Upper lobe of left lung (tissue), 6 donors: ENCODE data around the gene D2HGDH. TPM values are rescaled to one million over a fixed set of nuclear protein-coding genes. Genes with fewer than 3 reads are reported as not detected.
A peak's percentile ranks its signal among the peaks of the same experiment; 100 is the strongest.

ENCODE experiments used
- ATAC-seq, 2 donors: fragments of 200-7000 bp; cut with Tn5 transposase; one replicate each; pipeline ENCODE4 v1.9.1; 2022; ENCODE audit warnings: mild to moderate bottlenecking in 2 of 2, moderate library complexity in 2 of 2; ENCODE audit not compliant: low FRiP score in 2 of 2
- DNase-seq, 2 donors: peaks; one replicate each; pipeline ENCODE4 v3.0.0-alpha.2; 2019 to 2020
- H3K27ac ChIP-seq, 4 donors: fragments of 200-600 bp; sonication (generic); one replicate each; pipeline ENCODE4 v1.5.1; 2016 to 2019
- H3K27me3 ChIP-seq, 4 donors: fragments of 200-600 bp; sonication (generic); one replicate each; pipeline ENCODE4 v1.5.1; 2017 to 2019
- H3K36me3 ChIP-seq, 4 donors: fragments of 200-600 bp; sonication (generic); one replicate each; pipeline ENCODE4 v1.5.1; 2016 to 2019
- H3K4me1 ChIP-seq, 4 donors: fragments of 200-600 bp; sonication (generic); one replicate each; pipeline ENCODE4 v1.5.1; 2018 to 2019
- H3K4me3 ChIP-seq, 4 donors: fragments of 200-600 bp; sonication (generic); one replicate each; pipeline ENCODE4 v1.5.1; 2017 to 2019; ENCODE audit warnings: mild to moderate bottlenecking in 2 of 4, moderate library complexity in 1 of 4
- H3K9me3 ChIP-seq, 4 donors: fragments of 200-600 bp; sonication (generic); one replicate each; pipeline ENCODE4 v1.5.1; 2018 to 2019
- EP300 ChIP-seq, 4 donors: sonication (generic); formaldehyde crosslinking; IDR thresholded peaks; one replicate each; pipeline ENCODE4 v1.5.1; 2017; ENCODE audit warnings: antibody characterized with exemption in 4 of 4, control low read depth in 2 of 4
- POLR2A ChIP-seq, 4 donors: fragments of 450-650 bp; IDR thresholded peaks; one replicate each; pipeline ENCODE4 v1.5.1; 2016 to 2017; ENCODE audit warnings: antibody characterized with exemption in 4 of 4, mild to moderate bottlenecking in 2 of 4
- POLR2AphosphoS5 ChIP-seq, 2 donors: sonication (generic); formaldehyde crosslinking; IDR thresholded peaks; one replicate each; pipeline ENCODE4 v1.5.1; 2017; ENCODE audit warnings: antibody characterized with exemption in 2 of 2
- WGBS, 2 donors: methylation state at CpG; one replicate each; pipeline ENCODE4 v1.1.5; 2017 to 2018; 5-methylcytosine and 5-hydroxymethylcytosine counted together
- total RNA-seq, 6 donors: library from RNA; depleted of rRNA in 4 of 6; stranded (reverse); fragments of >200 nt in 4 of 6; gene quantifications; one replicate each; pipeline versions ENCODE4 v1.1.0 to v1.2.1, GENCODE V29; 2016 to 2021
- TF ChIP-seq, protein P1 (sequence below), 6 experiments: fragments of 450-650 bp in 4 of 6; fragments of 200-600 bp in 2 of 6; sonication (generic) in 2 of 6; IDR thresholded peaks; one replicate each; pipeline ENCODE4 v1.5.1; 2016 to 2019; ENCODE audit warnings: antibody characterized with exemption in 6 of 6
- donor health status: DM: no; HTN: no; CAD: no; lungs with moderate emphysema.
- donor health status: DM: no; HTN: yes; CAD: no; lungs with severe emphysema.

D2HGDH gene
- total RNA-seq, 6 donors from 2014 or later = 12.5 to 155 (median 35.8) TPM

DNA sequence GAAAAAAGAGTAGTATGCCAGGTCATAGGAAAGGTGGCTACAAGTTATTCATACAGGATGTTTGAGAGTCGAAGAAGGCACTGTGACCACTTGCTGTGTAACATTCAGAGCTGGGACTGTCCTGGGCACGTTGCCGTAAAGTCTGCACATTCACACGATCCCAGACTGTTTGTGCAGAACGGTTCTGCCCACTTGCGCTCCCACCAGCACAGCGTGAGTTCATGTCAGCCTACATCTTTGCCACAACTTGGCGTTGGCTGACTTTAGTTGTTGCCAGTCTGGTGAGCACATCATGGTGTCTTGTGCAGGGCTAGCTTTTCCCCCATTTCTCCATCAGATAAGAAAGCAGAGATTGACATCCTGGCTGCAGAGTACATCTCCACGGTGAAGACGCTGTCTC is 25.6 kb upstream of the D2HGDH start:
- peaks cover 25 to 89% (median 69%) of the 10 kb centered on the region in 4 donors for H3K36me3 ChIP-seq
- 92 to 94% methylated on average over 10 of the region's 10 CpGs for WGBS, 2 donors

DNA sequence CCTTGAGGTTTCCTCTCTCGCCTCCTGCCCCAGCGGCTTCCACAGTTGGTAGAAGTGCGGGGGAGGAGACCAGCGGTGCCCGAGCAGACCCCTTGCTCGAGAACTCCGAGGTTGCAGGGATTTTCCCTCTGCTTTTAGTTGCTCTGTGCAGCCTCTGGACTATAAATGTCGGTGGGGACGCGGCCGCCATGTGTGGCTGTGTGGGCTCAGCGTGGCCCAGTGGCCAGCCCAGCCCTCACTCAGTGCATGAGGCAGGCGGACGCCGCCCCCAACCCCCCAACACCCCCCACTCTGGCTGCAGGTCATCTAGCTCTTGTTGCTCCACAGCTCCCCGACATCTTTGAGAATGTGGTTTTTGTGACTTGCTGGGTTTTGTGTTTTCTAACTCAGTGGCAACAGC is 15.3 kb upstream of the D2HGDH start:
- no peak for ATAC-seq
- TF ChIP-seq EP300 (IDR thresholded peaks at IDR 0.05) (no peak), POLR2A (IDR thresholded peaks at IDR 0.05) (no peak)
- TF ChIP-seq, protein P1, sequence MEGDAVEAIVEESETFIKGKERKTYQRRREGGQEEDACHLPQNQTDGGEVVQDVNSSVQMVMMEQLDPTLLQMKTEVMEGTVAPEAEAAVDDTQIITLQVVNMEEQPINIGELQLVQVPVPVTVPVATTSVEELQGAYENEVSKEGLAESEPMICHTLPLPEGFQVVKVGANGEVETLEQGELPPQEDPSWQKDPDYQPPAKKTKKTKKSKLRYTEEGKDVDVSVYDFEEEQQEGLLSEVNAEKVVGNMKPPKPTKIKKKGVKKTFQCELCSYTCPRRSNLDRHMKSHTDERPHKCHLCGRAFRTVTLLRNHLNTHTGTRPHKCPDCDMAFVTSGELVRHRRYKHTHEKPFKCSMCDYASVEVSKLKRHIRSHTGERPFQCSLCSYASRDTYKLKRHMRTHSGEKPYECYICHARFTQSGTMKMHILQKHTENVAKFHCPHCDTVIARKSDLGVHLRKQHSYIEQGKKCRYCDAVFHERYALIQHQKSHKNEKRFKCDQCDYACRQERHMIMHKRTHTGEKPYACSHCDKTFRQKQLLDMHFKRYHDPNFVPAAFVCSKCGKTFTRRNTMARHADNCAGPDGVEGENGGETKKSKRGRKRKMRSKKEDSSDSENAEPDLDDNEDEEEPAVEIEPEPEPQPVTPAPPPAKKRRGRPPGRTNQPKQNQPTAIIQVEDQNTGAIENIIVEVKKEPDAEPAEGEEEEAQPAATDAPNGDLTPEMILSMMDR (IDR thresholded peaks at IDR 0.05) = no peak
- WGBS, 2 donors = 95 to 98% methylated on average over 15 to 16 of the region's 16 CpGs
- H3K4me1 ChIP-seq = no peaks in the 10 kb centered on the region
- no peak overlapping the region for H3K27ac ChIP-seq
- H3K36me3 ChIP-seq = peaks cover 10 to 86% (median 64%) of the 10 kb centered on the region in 4 donors
- DNase-seq = no peak
- peaks cover 0 to 6% (median 2%) of the 10 kb centered on the region in 4 donors for H3K9me3 ChIP-seq
- no peaks in the 10 kb centered on the region for H3K27me3 ChIP-seq
- H3K4me3 ChIP-seq = no peak overlapping the region

More for the DNA sequence above, 25.6 kb upstream of the D2HGDH start:
- no peaks in the 10 kb centered on the region for H3K27me3 ChIP-seq
- TF ChIP-seq, protein P1 (IDR thresholded peaks at IDR 0.05) = no peak
- no peak for TF ChIP-seq POLR2A (IDR thresholded peaks at IDR 0.05)
- TF ChIP-seq POLR2AphosphoS5 (IDR thresholded peaks at IDR 0.05) = no peak
- TF ChIP-seq EP300 (IDR thresholded peaks at IDR 0.05) = no peak
- DNase-seq (no peak), ATAC-seq (no peak)
- H3K4me3 ChIP-seq = no peak overlapping the region
- H3K9me3 ChIP-seq = no peaks in the 10 kb centered on the region
- H3K27ac ChIP-seq = no peak overlapping the region
- H3K4me1 ChIP-seq = peaks cover 0 to under 1% (median 0%) of the 10 kb centered on the region in 4 donors

DNA sequence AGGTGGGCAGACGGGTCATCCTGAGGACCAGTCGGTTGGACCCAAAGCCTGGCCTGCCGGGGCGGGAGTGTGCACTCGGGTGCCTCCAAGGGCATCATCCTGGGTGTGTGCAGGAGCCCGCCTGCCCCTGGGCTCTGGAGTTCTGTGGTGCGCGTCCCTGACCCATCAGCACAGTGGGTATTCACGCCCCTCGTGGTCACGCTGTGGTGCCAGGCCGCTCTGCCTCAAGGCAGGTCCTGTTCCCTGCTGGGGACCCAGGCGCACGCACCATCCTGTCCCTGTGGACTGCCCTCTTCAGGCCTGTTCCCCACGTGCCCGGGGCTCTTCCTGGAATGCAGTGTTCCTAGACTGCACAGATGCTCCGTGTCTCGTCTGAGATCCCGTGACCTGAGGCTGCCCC is 14.3 kb upstream of the D2HGDH start:
- Histone ChIP-seq H3K4me1 (no peaks in the 10 kb centered on the region), H3K36me3 (peaks cover 10 to 84% (median 62%) of the 10 kb centered on the region in 4 donors), H3K27me3 (no peaks in the 10 kb centered on the region), H3K4me3 (no peak overlapping the region), H3K9me3 (peaks cover 0 to 6% (median 2%) of the 10 kb centered on the region in 4 donors), H3K27ac (no peak overlapping the region)
- no peak for TF ChIP-seq POLR2A (IDR thresholded peaks at IDR 0.05)
- TF ChIP-seq, protein P1 (IDR thresholded peaks at IDR 0.05) = no peak
- no peak for TF ChIP-seq POLR2AphosphoS5 (IDR thresholded peaks at IDR 0.05)
- no peak for TF ChIP-seq EP300 (IDR thresholded peaks at IDR 0.05)
- DNase-seq (no peak), ATAC-seq (peak; percentile 11 to 23)
- 96 to 100% methylated on average over 7 to 11 of the region's 19 CpGs for WGBS, 2 donors

DNA sequence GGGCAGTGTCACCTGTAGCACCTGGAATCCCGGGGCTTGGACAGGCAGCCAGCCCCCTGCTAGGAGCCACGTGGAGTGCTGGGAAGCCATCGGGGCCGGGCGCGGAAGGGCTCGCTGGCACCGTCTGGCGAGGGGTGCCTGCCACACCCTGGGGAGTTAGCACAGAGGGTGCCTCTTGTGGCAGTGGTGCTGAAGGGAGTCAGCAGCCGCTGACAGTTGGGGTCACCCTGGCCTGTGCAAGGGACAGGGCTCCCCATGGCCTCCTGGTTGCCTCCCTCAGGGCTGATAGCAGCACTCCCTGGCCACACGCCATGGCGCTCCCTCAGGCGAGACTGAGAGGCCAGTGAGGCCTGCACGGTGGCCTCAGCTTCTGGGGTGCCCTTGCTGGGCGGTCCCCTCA is 13.9 kb upstream of the D2HGDH start:
- Histone ChIP-seq H3K4me1 (no peaks in the 10 kb centered on the region), H3K4me3 (no peak overlapping the region), H3K9me3 (peaks cover 0 to 6% (median 2%) of the 10 kb centered on the region in 4 donors), H3K27ac (no peak overlapping the region), H3K36me3 (peaks cover 10 to 80% (median 62%) of the 10 kb centered on the region in 4 donors), H3K27me3 (no peaks in the 10 kb centered on the region)
- ATAC-seq = no peak
- WGBS, 2 donors = 89 to 100% methylated on average over 1 to 12 of the region's 15 CpGs
- no peak for TF ChIP-seq POLR2AphosphoS5 (IDR thresholded peaks at IDR 0.05)
- TF ChIP-seq, protein P1 (IDR thresholded peaks at IDR 0.05) = no peak
- no peak for TF ChIP-seq POLR2A (IDR thresholded peaks at IDR 0.05)
- no peak for TF ChIP-seq EP300 (IDR thresholded peaks at IDR 0.05)
- DNase-seq = no peak

DNA sequence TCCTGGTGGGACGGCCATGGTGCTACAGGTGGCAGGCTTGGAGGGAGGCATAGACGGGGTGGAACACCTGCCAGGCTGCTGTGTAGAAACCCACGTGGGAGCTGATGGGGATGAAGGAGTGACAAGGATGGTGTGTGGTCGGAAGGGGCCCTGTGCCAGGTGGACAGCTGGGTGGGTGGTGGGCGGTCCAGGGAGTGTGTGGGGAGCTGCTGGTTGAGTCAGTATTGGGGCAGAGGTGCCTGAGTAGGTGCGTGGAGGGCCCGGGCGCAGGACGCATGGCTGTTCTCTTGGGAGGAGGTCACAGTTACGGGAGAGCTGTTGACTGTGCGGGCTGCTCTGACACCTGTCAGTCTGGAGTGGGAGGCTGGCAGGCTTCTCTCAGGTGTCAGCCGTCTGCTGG is 12.6 kb upstream of the D2HGDH start:
- no peaks in the 10 kb centered on the region for H3K4me1 ChIP-seq
- no peak for ATAC-seq
- no peak for TF ChIP-seq POLR2A (IDR thresholded peaks at IDR 0.05)
- TF ChIP-seq, protein P1 (IDR thresholded peaks at IDR 0.05) = no peak
- no peak for TF ChIP-seq EP300 (IDR thresholded peaks at IDR 0.05)
- no peak for TF ChIP-seq POLR2AphosphoS5 (IDR thresholded peaks at IDR 0.05)
- peaks cover 10 to 71% (median 58%) of the 10 kb centered on the region in 4 donors for H3K36me3 ChIP-seq
- H3K9me3 ChIP-seq = peaks cover 0 to 6% (median 2%) of the 10 kb centered on the region in 4 donors
- H3K27ac ChIP-seq = no peak overlapping the region
- DNase-seq = no peak
- no peaks in the 10 kb centered on the region for H3K27me3 ChIP-seq
- no peak overlapping the region for H3K4me3 ChIP-seq
- 87 to 91% methylated on average over 12 of the region's 12 CpGs for WGBS, 2 donors
